Common myeloid progenitor, CD34-positive (primary cell): ENCODE measurements around the gene SULF2.

ENCODE experiments used
- CTCF ChIA-PET: fragments of 350-600 bp; sonication (Branson Sonifier 250); formaldehyde crosslinking; loops from one replicate; lab custom pipeline; 2021; ENCODE audit warnings: antibody characterized with exemption; lab: Charles Lee
- POLR2A ChIA-PET: fragments of 350-600 bp; sonication (Branson Sonifier 250); formaldehyde crosslinking; loops from one replicate; lab custom pipeline; 2021; ENCODE audit warnings: antibody characterized with exemption; lab: Charles Lee
- DNase-seq, 3 donors: peaks; one replicate each; pipeline versions ENCODE4 v3.0.0 to v3.0.0-alpha.2; 2013
- H3K27ac ChIP-seq, 2 experiments: 1 replicate in 1 of 2; 2 replicates in 1 of 2; pipeline ENCODE4 v1.7.0; 2013; ENCODE audit warnings: inconsistent platforms in 2 of 2, low read length in 2 of 2, mild to moderate bottlenecking in 2 of 2, low read depth in 1 of 2, moderate library complexity in 1 of 2; ENCODE audit not compliant: severe bottlenecking in 2 of 2, insufficient read depth in 1 of 2, poor library complexity in 1 of 2
- H3K27me3 ChIP-seq, 5 experiments: replicated peaks in 2 of 5; 1 replicate in 3 of 5; 2 replicates in 2 of 5; pipeline versions ENCODE4 v1.6.1 to v1.7.0; 2013; ENCODE audit warnings: low read length in 4 of 5, mild to moderate bottlenecking in 2 of 5, moderate library complexity in 2 of 5, inconsistent platforms in 1 of 5; ENCODE audit not compliant: insufficient read depth in 5 of 5, control insufficient read depth in 4 of 5
- H3K36me3 ChIP-seq, 4 experiments: 1 replicate in 2 of 4; 2 replicates in 2 of 4; pipeline versions ENCODE4 v1.6.1 to v1.7.0; 2013; ENCODE audit warnings: low read length in 3 of 4, control low read depth in 1 of 4, mild to moderate bottlenecking in 1 of 4; ENCODE audit not compliant: control insufficient read depth in 4 of 4, insufficient read depth in 4 of 4
- H3K4me1 ChIP-seq, 4 experiments: 1 replicate in 3 of 4; 2 replicates in 1 of 4; pipeline versions ENCODE4 v1.6.1 to v1.7.1; 2013; ENCODE audit warnings: low read length in 3 of 4, mild to moderate bottlenecking in 3 of 4, control low read depth in 1 of 4, inconsistent platforms in 1 of 4, moderate library complexity in 1 of 4; ENCODE audit not compliant: control insufficient read depth in 4 of 4, insufficient read depth in 4 of 4; ENCODE audit errors: control extremely low read depth in 1 of 4
- H3K4me3 ChIP-seq, 7 experiments: 1 replicate in 4 of 7; 2 replicates in 3 of 7; pipeline versions ENCODE4 v1.5.1 to v1.7.0; 2013; ENCODE audit warnings: mild to moderate bottlenecking in 7 of 7, low read length in 6 of 7, moderate library complexity in 6 of 7, inconsistent platforms in 2 of 7, low read depth in 2 of 7, control low read depth in 1 of 7; ENCODE audit not compliant: insufficient read depth in 4 of 7, control insufficient read depth in 1 of 7; ENCODE audit errors: extremely low read depth in 1 of 7
- H3K9me3 ChIP-seq, 5 experiments: 1 replicate in 4 of 5; 2 replicates in 1 of 5; pipeline versions ENCODE4 v1.6.1 to v1.7.1; 2013; ENCODE audit warnings: low read length in 4 of 5, mild to moderate bottlenecking in 2 of 5, inconsistent platforms in 1 of 5, low read depth in 1 of 5, moderate library complexity in 1 of 5; ENCODE audit not compliant: control insufficient read depth in 4 of 5, insufficient read depth in 2 of 5; ENCODE audit errors: control extremely low read depth in 1 of 5
- WGBS: methylation state at CpG from one replicate; pipeline ENCODE4 v1.1.5; 2013; ENCODE audit not compliant: insufficient coverage; 5-methylcytosine and 5-hydroxymethylcytosine counted together

SULF2 gene

GRCh38 chr20:47663354-47664067 is 121.8 kb downstream of the SULF2 start:
- ChIA-PET CTCF (interaction anchor here (0.9 to 4.0 kb wide), 12 partner anchors 10 to 962 kb away, joined by 3 to 41 read pairs (median 4); no protein-coding TSS in a partner anchor), POLR2A (no interaction called here)

DNA sequence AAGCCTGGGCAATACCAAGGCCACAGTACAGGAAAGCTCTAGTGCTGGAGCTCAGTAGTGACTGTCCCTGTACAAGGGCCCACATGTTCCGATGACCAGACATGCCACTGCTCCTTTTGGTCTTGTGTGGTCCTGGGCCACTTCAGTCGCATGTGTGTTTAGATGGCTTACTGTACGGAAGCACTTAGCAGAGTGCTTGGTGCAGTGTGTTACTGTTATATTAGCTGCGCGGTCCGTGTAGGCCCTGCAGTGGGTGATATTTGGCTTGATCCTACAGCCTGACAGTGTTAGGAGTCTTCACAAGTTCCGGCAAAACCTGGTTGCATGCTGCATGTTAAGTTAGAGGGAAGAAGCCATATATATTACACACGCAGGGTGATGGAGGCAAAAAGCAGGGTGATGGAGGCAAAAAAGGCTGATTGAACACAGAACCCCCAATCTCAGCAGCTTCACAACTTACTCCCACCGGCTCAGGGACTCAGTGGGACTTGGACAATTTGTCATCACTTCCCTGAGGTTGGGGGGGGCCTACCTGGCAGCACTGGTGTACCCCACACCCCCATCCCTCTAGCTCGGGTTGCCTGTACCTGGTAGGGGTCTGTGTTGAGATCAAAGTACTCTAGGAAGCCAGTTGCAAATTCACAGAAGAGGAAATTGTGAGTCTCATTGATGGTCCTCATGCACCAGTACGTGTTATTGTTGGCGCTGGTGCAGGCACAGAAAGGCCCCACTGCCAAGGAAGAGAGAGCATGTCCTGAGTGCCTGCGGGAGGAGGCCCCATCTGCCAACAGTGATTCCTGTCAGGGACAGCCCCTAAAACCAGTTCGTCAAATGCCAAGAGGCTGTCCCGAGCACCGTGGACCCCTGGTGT is 122.6 kb downstream of the SULF2 start:
- 94% methylated on average over 13 of the region's 16 CpGs for WGBS

More at GRCh38 chr20:47663354-47664067, 121.8 kb downstream of the SULF2 start:
- peaks cover 0 to 14% (median 7%) of the 10 kb centered on the region in 4 experiments for H3K4me1 ChIP-seq
- WGBS = 66% methylated on average over 18 of the region's 20 CpGs
- H3K36me3 ChIP-seq = peaks cover 2 to 10% (median 6%) of the 10 kb centered on the region in 4 experiments
- no peaks in the 10 kb centered on the region for H3K9me3 ChIP-seq
- H3K4me3 ChIP-seq = no peak overlapping the region
- no peaks in the 10 kb centered on the region for H3K27me3 ChIP-seq
- no peak overlapping the region for H3K27ac ChIP-seq
- DNase-seq = peak; percentile 60 to 74 (median 62)

GRCh38 chr20:47661714-47662113 is 123.6 kb downstream of the SULF2 start:
- no peak for DNase-seq
- Histone ChIP-seq H3K36me3 (peaks cover 2 to 15% (median 6%) of the 10 kb centered on the region in 4 experiments), H3K27ac (no peak overlapping the region), H3K9me3 (no peaks in the 10 kb centered on the region), H3K27me3 (no peaks in the 10 kb centered on the region), H3K4me3 (no peak overlapping the region), H3K4me1 (peaks cover 0 to 15% (median 9%) of the 10 kb centered on the region in 4 experiments)
- POLR2A ChIA-PET = no interaction called here
- 98% methylated on average over 7 of the region's 7 CpGs for WGBS
- CTCF ChIA-PET = interaction anchor here (0.8 to 4.0 kb wide), 8 partner anchors 9 to 959 kb away, joined by 3 to 41 read pairs (median 6); no protein-coding TSS in a partner anchor

More for the DNA sequence above, 122.6 kb downstream of the SULF2 start:
- ChIA-PET POLR2A (no interaction called here), CTCF (interaction anchor here (0.8 to 4.0 kb wide), 9 partner anchors 10 to 963 kb away, joined by 3 to 41 read pairs (median 4); no protein-coding TSS in a partner anchor)
- H3K27me3 ChIP-seq = no peaks in the 10 kb centered on the region
- H3K4me3 ChIP-seq = no peak overlapping the region
- DNase-seq = no peak
- no peak overlapping the region for H3K27ac ChIP-seq
- peaks cover 0 to 14% (median 8%) of the 10 kb centered on the region in 4 experiments for H3K4me1 ChIP-seq
- no peaks in the 10 kb centered on the region for H3K9me3 ChIP-seq
- peaks cover 2 to 15% (median 6%) of the 10 kb centered on the region in 4 experiments for H3K36me3 ChIP-seq

- Histone ChIP-seq H3K27ac (no peak overlapping the region), H3K4me3 (no peak overlapping the region), H3K9me3 (no peaks in the 10 kb centered on the region), H3K27me3 (no peaks in the 10 kb centered on the region), H3K36me3 (peaks cover 2 to 15% (median 6%) of the 10 kb centered on the region in 4 experiments), H3K4me1 (peaks cover 0 to 20% (median 14%) of the 10 kb centered on the region in 4 experiments)
- no peak for DNase-seq
- whole genome bisulfite sequencing = 92% methylated on average over 10 of the region's 12 CpGs
- ChIA-PET POLR2A (no interaction called here), CTCF (interaction anchor here (0.9 to 4.0 kb wide), 4 partner anchors 13 to 959 kb away, joined by 3 to 32 read pairs (median 4); no protein-coding TSS in a partner anchor)
Observed at GRCh38 chr20:47660983-47661700, 124.1 kb downstream of the SULF2 start.

DNA sequence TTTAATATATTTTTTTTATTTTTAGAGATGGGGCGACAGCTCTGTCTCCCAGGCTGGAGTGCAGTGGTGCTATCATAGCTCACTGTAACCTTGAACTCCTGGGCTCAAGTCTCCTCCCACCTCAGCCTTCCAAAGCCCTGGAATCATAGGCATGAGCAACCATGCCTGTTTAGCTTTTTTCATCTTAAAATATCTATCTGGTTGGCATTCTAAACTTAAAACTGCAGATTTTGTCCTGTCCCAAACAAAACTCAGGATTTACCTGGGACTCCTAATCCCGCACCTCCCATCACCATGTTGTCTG is 124.7 kb downstream of the SULF2 start:
- CTCF ChIA-PET = interaction anchor here (1.0 to 2.0 kb wide), 2 partner anchors 18 to 960 kb away, joined by 3 to 5 read pairs; no protein-coding TSS in a partner anchor
- H3K27me3 ChIP-seq = no peaks in the 10 kb centered on the region
- no peak for DNase-seq
- peaks cover 2 to 15% (median 6%) of the 10 kb centered on the region in 4 experiments for H3K36me3 ChIP-seq
- no peak overlapping the region for H3K4me3 ChIP-seq
- H3K27ac ChIP-seq = no peak overlapping the region
- H3K9me3 ChIP-seq = no peaks in the 10 kb centered on the region
- WGBS = 100% methylated on average over 1 of the region's 2 CpGs
- POLR2A ChIA-PET = no interaction called here
- peaks cover 0 to 25% (median 16%) of the 10 kb centered on the region in 4 experiments for H3K4me1 ChIP-seq

DNA sequence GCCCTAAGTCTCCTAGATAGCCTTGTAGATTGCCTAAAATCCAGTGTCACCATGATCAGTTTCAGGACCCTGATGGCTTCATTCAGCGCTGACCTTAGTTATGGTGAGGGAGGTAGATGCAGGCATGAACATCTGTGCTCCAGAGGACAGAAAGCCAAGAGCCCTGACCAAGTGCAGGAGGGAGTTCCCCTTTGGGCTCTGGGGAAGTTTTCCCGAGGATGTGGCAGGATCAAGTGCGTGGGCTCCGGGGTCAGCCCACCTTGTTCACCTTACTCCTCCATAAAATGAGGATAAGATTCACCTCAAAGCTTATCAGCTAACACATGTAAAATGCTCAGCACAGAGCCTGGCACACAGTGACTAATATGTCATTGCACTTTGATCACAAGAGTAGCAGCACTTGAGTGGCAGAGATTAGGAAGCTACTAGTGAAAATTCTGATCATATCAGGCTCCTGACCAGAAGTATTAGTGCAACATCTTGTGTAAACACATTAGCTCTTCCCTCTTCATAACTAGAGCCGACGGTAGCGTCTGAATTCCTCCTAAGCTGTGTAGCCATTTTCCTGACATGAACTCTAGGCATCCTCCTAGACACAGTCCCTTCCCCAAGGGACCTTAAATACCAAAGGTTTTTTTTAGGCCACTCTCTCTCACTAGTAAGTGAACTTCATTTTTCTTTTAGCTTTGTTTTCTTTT is 125.2 kb downstream of the SULF2 start:
- Histone ChIP-seq H3K9me3 (no peaks in the 10 kb centered on the region), H3K4me3 (no peak overlapping the region), H3K27ac (no peak overlapping the region), H3K36me3 (peaks cover 4 to 15% (median 9%) of the 10 kb centered on the region in 4 experiments), H3K27me3 (no peaks in the 10 kb centered on the region), H3K4me1 (peaks cover 0 to 29% (median 18%) of the 10 kb centered on the region in 4 experiments)
- 85% methylated on average over 6 of the region's 7 CpGs for WGBS
- CTCF ChIA-PET = interaction anchor here (1.0 to 2.0 kb wide), 2 partner anchors 18 to 960 kb away, joined by 3 to 5 read pairs; no protein-coding TSS in a partner anchor
- DNase-seq = no peak
- POLR2A ChIA-PET = no interaction called here
